Epithelial cell of esophagus (primary cell): ENCODE measurements around the gene ANKHD1.

ENCODE experiments used
- DNase-seq: peaks from one replicate; pipeline ENCODE4 v3.0.0; 2010; ENCODE audit warnings: low read depth
- H3K4me3 ChIP-seq: 2 replicates; pipeline ENCODE4 v1.5.1; 2011; ENCODE audit warnings: mild to moderate bottlenecking, low read length, control low read depth
- CTCF ChIP-seq: IDR thresholded peaks from 2 replicates; pipeline ENCODE4 v1.5.1; 2011; ENCODE audit warnings: low read depth, mild to moderate bottlenecking, low read length, control low read depth, inconsistent platforms; ENCODE audit not compliant: insufficient read depth; ENCODE audit errors: missing control alignments

The ANKHD1 gene

GRCh38 chr5:140360101-140360500 lies 41.5 kb upstream of the ANKHD1 start, which contains the start of gene SLC4A9:
TSS of gene SLC4A9 (plus strand) at chr5:140360194. CDS start at chr5:140360237, 43 bp downstream.
- no peak within 1 kb of the TSS for H3K4me3 ChIP-seq
- DNase-seq: no peak

GRCh38 chr5:140360681-140361479 lies 40.8 kb upstream of the ANKHD1 start:
- no peak for TF ChIP-seq CTCF
- DNase-seq: no peak
- H3K4me3 ChIP-seq: no peak overlapping the region

More at GRCh38 chr5:140360101-140360500, 41.5 kb upstream of the ANKHD1 start, which contains the start of gene SLC4A9:
- no peak for TF ChIP-seq CTCF

GRCh38 chr5:140361901-140362300 lies 39.7 kb upstream of the ANKHD1 start:
- TF ChIP-seq CTCF: no peak
- DNase-seq: no peak
- no peak overlapping the region for H3K4me3 ChIP-seq

GRCh38 chr5:140362311-140362710 lies 39.3 kb upstream of the ANKHD1 start:
- no peak for TF ChIP-seq CTCF
- DNase-seq: no peak
- no peak overlapping the region for H3K4me3 ChIP-seq

GRCh38 chr5:140362875-140363630 lies 38.6 kb upstream of the ANKHD1 start:
- DNase-seq: peak; percentile 77
- peak; percentile 94 for TF ChIP-seq CTCF
- H3K4me3 ChIP-seq: peak overlapping the region; percentile 36

GRCh38 chr5:140363631-140364471 lies 37.8 kb upstream of the ANKHD1 start:
- DNase-seq: no peak
- no peak for TF ChIP-seq CTCF
- peak overlapping the region; percentile 36 for H3K4me3 ChIP-seq
